Activated CD4-positive, CD25-positive, alpha-beta regulatory T cell (primary cell): ENCODE results near the gene SLC25A33.
A peak's percentile ranks its signal among the peaks of the same experiment; 100 is the strongest.

Experiments
- DNase-seq, 4 experiments: peaks; one replicate each; lab custom pipeline; 2025; lab: John Stamatoyannopoulos, UW

SLC25A33 gene

DNA sequence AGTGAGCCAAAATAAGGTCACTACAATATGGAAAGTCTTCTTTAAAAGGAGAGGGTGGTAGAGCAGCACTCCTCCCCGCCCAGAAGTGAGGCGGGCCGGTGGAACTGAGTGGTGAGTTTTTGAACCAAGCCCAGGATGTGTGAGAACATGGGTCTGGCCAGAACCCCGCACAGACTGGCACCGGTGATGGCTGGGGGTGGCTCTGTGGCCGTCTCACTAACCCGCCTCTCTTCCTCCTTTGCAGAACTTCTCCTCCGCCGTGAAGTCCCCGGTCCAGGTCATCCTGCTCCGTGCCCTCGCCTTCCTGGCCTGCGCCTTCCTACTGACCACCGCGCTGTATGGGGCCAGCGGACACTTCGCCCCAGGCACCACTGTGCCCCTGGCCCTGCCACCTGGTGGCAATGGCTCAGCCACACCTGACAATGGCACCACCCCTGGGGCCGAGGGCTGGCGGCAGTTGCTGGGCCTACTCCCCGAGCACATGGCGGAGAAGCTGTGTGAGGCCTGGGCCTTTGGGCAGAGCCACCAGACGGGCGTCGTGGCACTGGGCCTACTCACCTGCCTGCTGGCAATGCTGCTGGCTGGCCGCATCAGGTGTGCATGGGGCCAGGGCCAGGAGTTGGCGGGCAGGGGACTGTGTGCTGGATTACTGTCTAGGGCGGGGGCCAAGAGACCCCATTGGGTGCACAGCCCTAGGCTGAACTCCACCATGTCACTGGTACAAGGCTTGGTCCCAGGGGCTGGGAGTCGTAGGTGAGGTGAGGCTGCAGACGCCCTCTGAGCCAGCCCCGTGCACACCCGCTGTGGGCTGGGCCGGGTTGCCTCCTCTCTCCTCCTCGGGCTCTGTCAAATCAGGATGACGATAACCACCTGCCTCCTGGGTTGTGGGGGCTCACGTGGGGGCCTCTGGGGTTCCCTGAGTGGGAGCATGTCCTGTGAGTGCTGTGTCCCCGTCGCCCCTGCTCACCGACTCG, 61.9 kb downstream of the SLC25A33 start:
- DNase-seq = no peak

DNA sequence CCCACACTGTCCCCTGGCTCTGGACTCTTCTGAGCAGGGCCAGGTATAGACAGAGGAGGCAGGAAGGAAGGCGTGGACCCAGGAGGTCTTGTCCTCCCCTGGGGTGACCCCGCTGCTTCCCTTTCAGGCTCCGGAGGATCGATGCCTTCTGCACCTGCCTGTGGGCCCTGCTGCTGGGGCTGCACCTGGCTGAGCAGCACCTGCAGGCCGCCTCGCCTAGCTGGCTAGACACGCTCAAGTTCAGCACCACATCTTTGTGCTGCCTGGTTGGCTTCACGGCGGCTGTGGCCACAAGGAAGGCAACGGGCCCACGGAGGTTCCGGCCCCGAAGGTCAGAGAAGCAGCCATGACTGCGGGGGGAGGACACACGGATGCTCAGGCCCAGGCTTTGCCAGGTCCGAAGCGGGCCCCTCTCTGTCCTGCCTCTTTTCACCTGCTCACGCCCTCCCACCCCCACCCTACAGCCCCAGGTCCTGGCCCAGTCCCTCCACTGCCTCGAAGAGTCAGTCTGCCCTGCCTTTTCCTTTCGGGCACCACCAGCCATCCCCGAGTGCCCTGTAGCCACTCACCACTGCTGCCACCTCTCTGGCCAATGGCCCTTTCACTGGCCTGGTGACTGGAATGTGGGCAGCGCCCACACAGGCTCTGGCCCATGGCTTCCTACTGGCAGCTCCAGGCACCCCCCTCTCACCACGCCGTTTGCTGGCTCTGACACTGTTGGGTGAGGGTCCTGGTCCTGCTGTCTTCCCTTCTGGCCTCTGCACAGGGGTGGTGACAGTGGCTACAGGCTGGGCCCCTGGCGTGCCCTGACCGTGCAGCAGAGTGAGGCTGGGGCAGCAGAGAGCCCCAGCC, 62.9 kb downstream of the SLC25A33 start:
- no peak for DNase-seq

DNA sequence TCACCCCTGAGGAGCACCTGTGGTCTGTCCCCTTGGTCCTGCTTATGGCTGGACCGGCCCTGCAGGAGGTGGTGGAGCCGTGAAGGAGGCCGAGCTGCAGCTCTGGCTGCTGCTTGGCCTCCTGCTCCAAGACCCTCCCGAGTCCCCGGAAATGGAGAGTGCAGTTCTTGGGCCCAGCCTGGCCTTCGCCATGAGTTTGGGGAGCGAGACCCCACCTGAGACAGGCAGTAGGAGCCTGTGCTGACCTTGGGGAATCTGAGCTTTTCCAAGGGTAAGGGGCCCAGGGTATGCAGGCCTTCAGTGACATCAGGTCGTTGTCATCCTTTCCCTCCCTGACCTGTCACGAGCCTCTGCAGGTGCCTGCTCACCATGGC, 63.5 kb downstream of the SLC25A33 start:
- no peak for DNase-seq

- DNase-seq = no peak
These were observed 64.0 kb downstream of the SLC25A33 start for GRCh38 chr1:9603307-9603706.

DNA sequence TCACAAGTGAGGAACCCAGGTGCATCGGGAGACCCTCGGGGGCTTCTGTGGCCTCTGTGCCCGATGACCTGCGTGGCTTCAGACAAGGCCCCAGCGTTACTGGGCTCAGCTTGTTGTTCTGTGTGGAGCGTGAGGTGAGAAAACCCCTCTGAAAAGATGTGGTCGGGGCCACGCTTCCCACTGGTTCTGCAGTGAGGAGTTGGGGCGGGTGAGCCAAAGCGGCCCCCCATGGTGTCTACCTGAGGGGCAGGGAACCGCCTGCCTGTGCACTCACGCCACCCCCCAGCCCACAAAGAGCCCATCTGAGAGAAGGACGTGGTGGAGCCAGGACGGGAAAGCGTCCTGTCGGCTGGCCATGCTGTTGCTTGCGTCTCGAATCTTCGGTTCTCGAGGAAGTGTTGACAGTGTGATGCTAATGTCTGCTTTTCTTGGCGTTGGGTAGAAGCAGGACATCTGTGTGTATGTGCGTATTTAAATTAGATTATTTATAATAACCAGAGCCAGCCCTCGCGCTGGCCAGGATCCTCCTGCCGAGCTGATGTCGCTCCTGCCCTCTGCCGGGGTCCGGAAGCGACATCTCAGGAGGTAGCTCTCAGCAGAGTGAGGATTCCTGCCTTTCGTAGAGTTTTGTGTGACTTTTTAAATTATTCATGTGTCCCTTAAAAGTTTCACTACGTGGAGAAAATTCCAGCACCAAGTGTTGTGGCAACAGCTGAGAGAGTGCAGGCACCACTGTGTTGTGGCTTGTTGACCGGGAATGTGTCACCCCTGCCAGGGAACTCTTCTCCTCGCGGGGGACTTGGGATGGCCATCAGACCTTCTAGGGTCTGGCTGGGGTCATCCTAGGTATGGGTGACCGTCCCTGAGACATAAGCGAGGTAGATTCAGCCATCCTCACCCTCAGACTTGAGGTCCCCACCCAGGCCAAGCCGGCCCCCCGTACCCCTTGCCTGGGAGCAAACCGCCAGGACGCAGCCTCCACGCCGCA, 64.8 kb downstream of the SLC25A33 start:
- DNase-seq = no peak

DNA sequence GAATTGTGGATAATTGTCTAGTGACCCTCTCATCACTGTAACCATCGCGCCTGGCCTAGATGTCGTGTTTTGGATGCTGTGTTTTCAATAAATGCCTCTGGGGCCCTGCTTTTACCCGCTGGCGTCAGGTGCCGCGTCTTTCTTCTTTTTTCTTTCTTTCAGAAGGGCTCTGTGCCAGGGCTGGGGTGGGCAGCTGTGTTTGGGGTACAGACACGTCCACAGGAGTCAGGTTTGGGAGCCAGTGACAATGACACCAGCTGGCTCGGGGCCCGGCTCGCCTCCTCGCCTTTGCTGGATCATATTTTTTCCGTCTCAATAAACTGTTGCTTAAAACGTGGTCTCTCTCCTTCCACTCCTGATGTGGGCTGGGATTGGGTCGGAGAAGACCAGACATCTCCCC, 65.6 kb downstream of the SLC25A33 start:
- DNase-seq = no peak

- DNase-seq = no peak
These were observed 66.7 kb downstream of the SLC25A33 start for GRCh38 chr1:9605946-9606455.

DNA sequence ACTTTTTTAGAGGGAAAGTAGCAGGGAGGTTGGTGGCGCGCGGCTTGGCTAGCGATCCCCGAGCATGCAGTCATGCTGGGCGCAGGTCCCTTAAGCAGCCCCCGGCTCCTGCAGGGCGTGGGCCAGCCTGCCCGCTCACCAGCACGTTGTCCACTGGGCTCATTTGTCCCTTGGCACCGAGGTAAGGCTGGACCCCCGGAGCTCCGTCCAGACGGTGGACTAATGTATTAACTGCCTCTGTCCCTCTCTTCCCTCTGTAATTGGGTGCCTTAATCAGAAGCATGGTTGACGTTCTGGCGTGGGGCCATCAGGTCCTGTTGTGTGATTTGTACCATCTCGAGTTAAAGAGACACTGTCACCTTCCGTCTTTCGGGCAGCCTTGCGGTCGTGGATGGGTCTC, 67.2 kb downstream of the SLC25A33 start:
- DNase-seq = no peak

GRCh38 chr1:9606948-9607347, 67.7 kb downstream of the SLC25A33 start:
- DNase-seq = no peak

- no peak for DNase-seq
These were observed 68.1 kb downstream of the SLC25A33 start for GRCh38 chr1:9607352-9607751.

- no peak for DNase-seq
These were observed 70.7 kb downstream of the SLC25A33 start for GRCh38 chr1:9609998-9610397.

DNA sequence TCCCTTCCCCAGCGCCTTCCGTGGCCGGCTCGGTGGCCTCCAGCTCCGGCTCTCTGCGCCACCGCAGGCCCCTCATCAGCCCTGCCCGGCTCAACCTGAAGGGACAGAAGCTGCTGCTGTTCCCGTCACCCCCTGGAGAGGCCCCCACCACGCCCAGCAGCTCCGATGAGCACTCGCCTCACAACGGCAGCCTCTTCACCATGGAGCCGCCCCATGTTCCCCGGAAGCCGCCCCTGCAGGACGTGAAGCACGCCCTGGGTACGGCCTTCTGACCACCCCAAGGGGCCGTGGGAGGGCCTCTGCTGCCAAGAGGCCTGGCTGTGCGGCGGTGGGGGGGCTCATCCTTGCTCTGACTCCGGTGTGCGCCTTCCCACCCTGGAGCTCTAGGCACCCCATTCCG, 71.3 kb downstream of the SLC25A33 start:
- no peak for DNase-seq

DNA sequence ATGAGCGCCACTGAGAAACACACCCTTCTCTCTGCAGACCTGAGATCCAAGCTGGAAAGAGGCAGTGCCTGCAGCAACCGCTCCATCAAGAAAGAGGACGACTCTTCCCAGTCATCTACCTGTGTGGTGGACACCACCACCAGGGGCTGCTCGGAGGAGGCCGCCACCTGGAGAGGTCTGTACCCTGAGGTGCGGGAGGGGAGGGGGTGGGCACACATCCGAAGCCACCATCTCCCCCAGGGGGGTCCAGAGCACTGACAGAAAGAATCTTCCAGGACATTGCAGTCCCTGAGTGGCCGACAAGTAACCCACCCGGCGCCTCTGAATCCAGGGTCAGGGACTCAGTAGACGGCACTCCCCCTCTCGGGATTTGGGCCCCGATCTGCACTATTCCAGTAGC, 72.5 kb downstream of the SLC25A33 start:
- no peak for DNase-seq

- no peak for DNase-seq
These were observed 73.0 kb downstream of the SLC25A33 start for GRCh38 chr1:9612162-9612845.

DNA sequence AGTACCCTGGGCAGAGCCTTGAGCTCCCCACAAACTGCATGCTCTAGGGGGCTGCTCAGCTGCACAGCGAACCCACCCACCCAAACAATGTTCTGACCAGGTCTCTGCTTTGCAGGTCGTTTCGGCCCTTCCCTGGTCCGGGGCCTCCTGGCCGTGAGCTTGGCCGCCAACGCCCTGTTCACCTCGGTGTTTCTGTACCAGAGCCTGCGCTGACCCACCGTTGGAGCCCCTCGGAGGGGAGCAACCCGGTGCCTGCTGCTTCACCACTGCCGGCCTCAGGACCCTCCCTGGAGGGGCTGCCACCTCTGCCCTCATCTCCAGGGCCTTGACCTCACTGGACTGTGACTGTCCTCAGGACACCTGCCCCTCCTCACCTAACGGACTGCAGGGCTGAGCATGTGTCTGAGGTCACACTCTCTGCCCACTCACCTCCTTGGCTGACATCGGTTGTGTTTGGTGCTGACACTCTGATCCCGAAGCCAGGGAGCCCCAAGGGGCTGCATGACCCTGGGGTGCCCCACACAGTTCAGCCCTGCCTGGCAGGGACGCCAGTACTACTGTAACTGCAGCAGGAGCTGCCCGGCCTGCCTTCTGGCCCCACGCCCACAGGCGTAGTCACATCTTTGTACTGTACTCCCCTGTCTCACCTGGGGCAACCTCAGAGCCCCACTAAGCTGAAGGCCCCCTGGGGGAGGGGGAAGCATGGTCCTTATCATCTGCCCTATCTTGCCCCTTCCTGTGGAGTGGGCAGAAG, 73.8 kb downstream of the SLC25A33 start:
- DNase-seq = no peak

- no peak for DNase-seq
These were observed 74.5 kb downstream of the SLC25A33 start for GRCh38 chr1:9613625-9614299.

DNA sequence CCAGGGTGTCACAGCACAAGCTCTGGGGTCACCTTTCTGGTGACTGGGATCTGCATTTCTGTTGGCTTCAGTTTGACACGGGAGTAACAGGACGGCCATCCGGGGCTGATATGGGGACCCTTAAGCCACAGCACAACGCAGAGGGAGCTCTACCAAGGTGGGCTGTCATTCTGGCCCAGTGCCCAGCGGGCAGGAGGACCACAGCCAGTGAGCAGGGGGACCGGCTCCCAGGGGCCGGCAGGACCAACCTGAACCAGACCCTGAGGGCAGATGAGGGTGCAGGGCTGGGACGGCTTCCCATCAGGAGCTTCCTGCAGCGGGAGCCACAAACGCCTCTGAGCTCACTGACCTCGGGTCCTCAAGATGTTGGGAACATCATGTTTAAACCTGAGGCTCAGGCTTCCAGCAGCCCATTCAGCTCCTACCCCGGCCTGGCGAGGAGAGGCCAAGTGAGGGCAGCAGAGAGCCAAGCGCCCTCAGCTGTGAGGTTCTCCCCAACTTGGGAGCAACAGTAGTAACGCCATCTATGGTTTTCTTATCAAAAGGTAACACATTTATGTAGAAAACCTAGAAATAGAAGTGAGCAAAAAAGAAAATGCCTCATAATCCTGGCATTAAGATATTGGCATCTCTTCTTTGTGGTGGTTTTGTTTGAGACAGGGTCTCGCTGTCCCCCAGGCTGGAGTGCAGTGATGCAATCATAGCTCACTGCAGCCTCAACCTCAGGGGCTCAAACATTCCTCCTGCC, 76.2 kb downstream of the SLC25A33 start:
- DNase-seq = peak in 2 of 4 experiments; percentile 10 to 33

DNA sequence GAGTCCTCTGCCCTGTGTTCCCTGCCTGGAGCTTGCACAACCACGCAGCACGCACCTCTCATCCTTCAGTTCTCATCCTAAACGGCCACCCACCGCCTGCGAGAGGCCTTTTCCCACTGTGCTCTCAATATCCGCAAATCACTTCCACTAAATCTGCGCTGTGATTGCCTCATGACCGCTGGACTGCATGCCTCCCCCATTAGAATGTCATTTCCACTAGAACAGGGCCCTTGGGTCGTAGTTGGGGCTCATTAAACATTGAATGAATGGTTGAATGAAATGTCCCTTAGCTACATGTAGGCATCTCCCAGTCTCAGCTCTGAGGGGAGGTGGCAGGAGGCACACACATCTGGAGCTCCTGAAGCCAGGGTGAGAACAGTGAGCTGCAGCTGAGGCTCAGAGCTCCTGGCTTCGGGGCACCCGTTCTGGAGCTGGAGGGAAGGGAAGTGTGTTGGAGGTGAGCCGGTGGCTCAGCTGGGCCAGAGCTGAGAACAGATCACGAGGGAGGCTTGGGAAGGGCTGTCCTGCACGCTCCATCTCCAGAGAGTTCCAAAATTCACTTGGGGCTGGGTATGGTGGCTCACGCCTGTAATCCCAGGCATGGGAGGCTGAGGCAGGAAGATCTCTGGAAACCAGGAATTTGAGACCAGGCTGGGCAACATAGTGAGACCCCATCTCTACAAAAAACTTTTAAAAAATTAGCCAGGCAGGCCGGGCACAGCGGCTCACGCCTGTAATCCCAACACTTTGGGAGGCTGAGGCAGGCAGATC, 79.8 kb downstream of the SLC25A33 start:
- no peak for DNase-seq
